ENCODE results near the gene MT4.
"Not testable (repeated sequence)": the region's sequence is repeated elsewhere in the genome, so short reads cannot be mapped to it uniquely, and the experiment has no call there.

The MT4 gene

DNA sequence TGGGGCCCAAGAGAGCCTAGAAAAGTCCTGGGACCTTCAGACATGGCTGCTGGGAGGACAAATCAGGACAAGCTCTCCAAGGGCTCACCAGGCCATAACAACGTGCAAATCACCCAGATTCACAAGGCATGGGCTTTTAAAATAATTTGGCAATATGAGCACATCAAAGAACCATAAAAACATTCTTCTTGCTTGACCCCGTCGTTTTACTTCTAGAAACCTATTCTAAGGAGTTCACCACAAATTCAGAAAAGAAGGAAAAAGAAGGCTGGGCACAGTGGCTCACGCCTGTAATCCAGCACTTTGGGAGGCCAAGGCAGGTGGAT is 12.4 kb downstream of the MT4 start:
- no peaks in the 10 kb centered on the region for H3K9me2 ChIP-seq (replicated peaks; ENCODE audit: insufficient read depth, low read length)
- H3K4me2 ChIP-seq (ENCODE audit: low read depth, low read length, poor library complexity, severe bottlenecking): no peak overlapping the region
- TF ChIP-seq EZH2phosphoT487 (conservative IDR thresholded peaks at IDR 0.05; ENCODE audit: low read length): no peak
- TF ChIP-seq, protein P1, sequence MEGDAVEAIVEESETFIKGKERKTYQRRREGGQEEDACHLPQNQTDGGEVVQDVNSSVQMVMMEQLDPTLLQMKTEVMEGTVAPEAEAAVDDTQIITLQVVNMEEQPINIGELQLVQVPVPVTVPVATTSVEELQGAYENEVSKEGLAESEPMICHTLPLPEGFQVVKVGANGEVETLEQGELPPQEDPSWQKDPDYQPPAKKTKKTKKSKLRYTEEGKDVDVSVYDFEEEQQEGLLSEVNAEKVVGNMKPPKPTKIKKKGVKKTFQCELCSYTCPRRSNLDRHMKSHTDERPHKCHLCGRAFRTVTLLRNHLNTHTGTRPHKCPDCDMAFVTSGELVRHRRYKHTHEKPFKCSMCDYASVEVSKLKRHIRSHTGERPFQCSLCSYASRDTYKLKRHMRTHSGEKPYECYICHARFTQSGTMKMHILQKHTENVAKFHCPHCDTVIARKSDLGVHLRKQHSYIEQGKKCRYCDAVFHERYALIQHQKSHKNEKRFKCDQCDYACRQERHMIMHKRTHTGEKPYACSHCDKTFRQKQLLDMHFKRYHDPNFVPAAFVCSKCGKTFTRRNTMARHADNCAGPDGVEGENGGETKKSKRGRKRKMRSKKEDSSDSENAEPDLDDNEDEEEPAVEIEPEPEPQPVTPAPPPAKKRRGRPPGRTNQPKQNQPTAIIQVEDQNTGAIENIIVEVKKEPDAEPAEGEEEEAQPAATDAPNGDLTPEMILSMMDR (IDR thresholded peaks at IDR 0.05; ENCODE audit: insufficient read depth, low read length, poor library complexity, severe bottlenecking): no peak
- no peak overlapping the region for H3K9ac ChIP-seq (ENCODE audit: low read length)
- no peaks in the 10 kb centered on the region for H3F3A ChIP-seq (ENCODE audit: insufficient read depth)
- H3K27ac ChIP-seq (ENCODE audit: low read depth, low read length): no peak overlapping the region
- no peaks in the 10 kb centered on the region for H3K27me3 ChIP-seq (ENCODE audit: low read length)
- H3K79me2 ChIP-seq (ENCODE audit: insufficient read depth, low read length): no peaks in the 10 kb centered on the region
- no peaks in the 10 kb centered on the region for H4K20me1 ChIP-seq (ENCODE audit: low read depth, low read length)
- H3K36me3 ChIP-seq (ENCODE audit: low read length): no peaks in the 10 kb centered on the region
- no peak overlapping the region for H3K4me3 ChIP-seq (ENCODE audit: insufficient read depth, low read length, poor library complexity, severe bottlenecking)
- no peaks in the 10 kb centered on the region for H3K9me3 ChIP-seq (ENCODE audit: insufficient read depth, low read length)
- peak overlapping the region; percentile 16 for H2AFZ ChIP-seq (ENCODE audit: low read depth, low read length, severe bottlenecking)

DNA sequence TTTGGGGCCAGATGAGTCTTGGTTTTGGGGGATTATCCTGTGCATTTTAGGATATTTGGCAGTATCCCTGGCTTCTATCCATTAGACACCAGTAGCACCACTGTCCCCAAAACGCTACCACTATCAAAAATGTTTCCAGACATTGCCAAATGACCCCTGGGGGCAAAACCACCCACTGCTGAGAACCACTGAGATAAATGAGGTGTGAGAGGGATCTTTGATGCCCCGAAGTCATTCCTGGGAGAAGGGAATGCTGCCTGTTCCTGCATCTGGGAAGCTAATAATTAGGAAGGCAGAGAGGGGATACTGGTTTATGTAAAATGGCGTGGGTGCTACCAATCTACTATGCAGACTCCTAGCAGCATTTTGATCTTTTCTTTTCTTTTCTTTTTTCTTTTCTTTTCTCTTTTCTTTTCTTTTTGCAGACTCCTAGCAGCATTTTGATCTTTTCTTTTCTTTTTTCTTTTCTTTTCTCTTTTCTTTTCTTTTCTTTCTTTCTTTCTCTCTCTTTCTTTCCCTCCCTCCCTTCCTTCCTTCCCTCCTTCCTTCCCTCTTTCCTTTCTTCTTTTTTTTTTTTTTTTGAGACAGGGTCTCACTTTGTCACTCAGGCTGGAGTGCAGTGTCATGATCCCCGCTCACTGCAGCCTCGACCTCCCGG is 15.6 kb downstream of the MT4 start:
- no peak overlapping the region for H3K9ac ChIP-seq (ENCODE audit: low read length)
- H3F3A ChIP-seq (ENCODE audit: insufficient read depth): no peaks in the 10 kb centered on the region
- no peaks in the 10 kb centered on the region for H3K27me3 ChIP-seq (ENCODE audit: low read length)
- no peaks in the 10 kb centered on the region for H4K20me1 ChIP-seq (ENCODE audit: low read depth, low read length)
- TF ChIP-seq, protein P1 (IDR thresholded peaks at IDR 0.05; ENCODE audit: insufficient read depth, low read length, poor library complexity, severe bottlenecking): no peak
- TF ChIP-seq EZH2phosphoT487 (conservative IDR thresholded peaks at IDR 0.05; ENCODE audit: low read length): no peak
- no peak overlapping the region for H3K4me3 ChIP-seq (ENCODE audit: insufficient read depth, low read length, poor library complexity, severe bottlenecking)
- H3K27ac ChIP-seq (ENCODE audit: low read depth, low read length): no peak overlapping the region
- no peak overlapping the region for H2AFZ ChIP-seq (ENCODE audit: low read depth, low read length, severe bottlenecking)
- no peaks in the 10 kb centered on the region for H3K79me2 ChIP-seq (ENCODE audit: insufficient read depth, low read length)
- H3K9me2 ChIP-seq (replicated peaks; ENCODE audit: insufficient read depth, low read length): no peaks in the 10 kb centered on the region
- no peaks in the 10 kb centered on the region for H3K36me3 ChIP-seq (ENCODE audit: low read length)
- H3K4me2 ChIP-seq (ENCODE audit: low read depth, low read length, poor library complexity, severe bottlenecking): no peak overlapping the region
- H3K9me3 ChIP-seq (ENCODE audit: insufficient read depth, low read length): no peaks in the 10 kb centered on the region

DNA sequence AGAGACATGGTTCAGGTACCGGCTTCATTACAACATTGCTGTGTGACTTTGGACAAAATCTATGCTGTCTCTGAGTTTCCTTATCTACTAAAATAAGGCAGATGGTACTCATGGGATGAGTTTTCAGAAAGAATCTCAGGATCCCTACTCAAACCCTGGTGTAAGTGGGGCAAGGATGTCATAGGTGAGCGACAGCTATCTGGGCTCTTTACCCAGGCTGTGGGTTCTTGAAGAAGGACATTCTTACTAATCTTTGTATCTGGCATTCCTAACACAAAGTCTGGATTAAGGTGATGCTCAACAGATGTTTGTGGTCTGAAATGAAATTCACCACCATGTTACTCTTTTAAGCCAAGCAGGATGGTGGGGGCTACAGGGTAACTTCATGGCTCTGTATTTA is 18.0 kb downstream of the MT4 start:
- not testable (repeated sequence) for H3K36me3 ChIP-seq (ENCODE audit: low read length); H4K20me1 ChIP-seq (ENCODE audit: low read depth, low read length); H3K9me2 ChIP-seq (replicated peaks; ENCODE audit: insufficient read depth, low read length); H3K4me3 ChIP-seq (ENCODE audit: insufficient read depth, low read length, poor library complexity, severe bottlenecking); H3K79me2 ChIP-seq (ENCODE audit: insufficient read depth, low read length); H3K4me2 ChIP-seq (ENCODE audit: low read depth, low read length, poor library complexity, severe bottlenecking); H3K27ac ChIP-seq (ENCODE audit: low read depth, low read length); H3F3A ChIP-seq (ENCODE audit: insufficient read depth); H3K9me3 ChIP-seq (ENCODE audit: insufficient read depth, low read length); H3K9ac ChIP-seq (ENCODE audit: low read length); H2AFZ ChIP-seq (ENCODE audit: low read depth, low read length, severe bottlenecking); H3K27me3 ChIP-seq (ENCODE audit: low read length)

DNA sequence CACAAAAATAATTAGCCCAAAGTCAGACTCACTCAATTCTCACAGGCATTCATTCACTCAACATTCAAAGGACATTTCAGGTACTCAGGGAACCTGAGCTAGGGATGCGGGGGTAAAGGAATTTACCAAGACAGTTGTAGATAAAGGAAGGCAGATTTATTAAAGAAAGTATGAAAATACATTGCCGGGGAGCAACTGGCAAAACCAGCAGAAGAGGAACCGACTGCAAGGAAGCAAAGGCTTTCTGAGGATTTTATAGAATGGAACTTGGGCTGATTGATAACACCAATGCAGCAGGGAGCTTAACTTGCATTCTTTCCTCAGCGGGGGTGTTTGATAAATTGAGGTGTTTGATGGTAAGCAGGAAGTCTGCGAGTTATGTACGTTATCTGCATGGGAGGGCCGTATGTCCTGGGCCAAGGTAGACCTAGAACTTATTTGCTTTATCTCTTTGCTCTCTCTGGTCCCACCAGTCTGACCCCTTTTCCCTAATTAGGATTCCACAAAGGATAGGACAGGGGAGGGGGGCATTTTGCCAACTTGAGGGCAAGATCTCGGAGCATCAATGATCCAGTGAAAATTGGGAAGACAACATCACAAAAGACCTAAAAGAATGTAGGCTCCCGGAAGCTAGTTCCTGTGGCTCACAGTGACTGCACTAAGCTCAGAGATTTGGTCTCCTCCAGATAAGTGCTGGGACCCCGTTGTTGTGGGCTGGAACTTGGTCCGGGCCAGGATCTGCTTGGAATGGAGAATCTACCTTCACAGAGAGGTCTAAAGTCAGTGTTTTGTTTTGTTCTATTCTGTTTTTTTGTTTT is 18.7 kb downstream of the MT4 start:
- Histone ChIP-seq H3K4me2 (ENCODE audit: low read depth, low read length, poor library complexity, severe bottlenecking) (no peak overlapping the region), H2AFZ (ENCODE audit: low read depth, low read length, severe bottlenecking) (no peak overlapping the region), H3K9me2 (replicated peaks; ENCODE audit: insufficient read depth, low read length) (no peaks in the 10 kb centered on the region), H3K79me2 (ENCODE audit: insufficient read depth, low read length) (no peaks in the 10 kb centered on the region), H4K20me1 (ENCODE audit: low read depth, low read length) (no peaks in the 10 kb centered on the region), H3K9me3 (ENCODE audit: insufficient read depth, low read length) (no peaks in the 10 kb centered on the region), H3K27me3 (ENCODE audit: low read length) (no peaks in the 10 kb centered on the region), H3F3A (ENCODE audit: insufficient read depth) (no peaks in the 10 kb centered on the region), H3K36me3 (ENCODE audit: low read length) (no peaks in the 10 kb centered on the region), H3K9ac (ENCODE audit: low read length) (no peak overlapping the region), H3K27ac (ENCODE audit: low read depth, low read length) (no peak overlapping the region), H3K4me3 (ENCODE audit: insufficient read depth, low read length, poor library complexity, severe bottlenecking) (no peak overlapping the region)
- TF ChIP-seq, protein P1 (IDR thresholded peaks at IDR 0.05; ENCODE audit: insufficient read depth, low read length, poor library complexity, severe bottlenecking): no peak
- no peak for TF ChIP-seq EZH2phosphoT487 (conservative IDR thresholded peaks at IDR 0.05; ENCODE audit: low read length)
